DMS53 (cell line): ENCODE data around the gene STOML1.
"Not testable (repeated sequence)": the region's sequence is repeated elsewhere in the genome, so short reads cannot be mapped to it uniquely, and the experiment has no call there.

ENCODE experiments used
- DNase-seq: peaks from one replicate; lab custom pipeline; 2025; lab: John Stamatoyannopoulos, UW

The STOML1 gene

GRCh38 chr15:73987250-73987649 lies 4.8 kb downstream of the STOML1 start:
- DNase-seq = peak; percentile 12

- DNase-seq = no peak
Observed at GRCh38 chr15:73986776-73987056, 5.4 kb downstream of the STOML1 start.

GRCh38 chr15:73986055-73986775 lies 5.9 kb downstream of the STOML1 start:
- DNase-seq = no peak

- DNase-seq = no peak
Observed at GRCh38 chr15:73985101-73985873, 6.8 kb downstream of the STOML1 start.

- no peak for DNase-seq
Observed at GRCh38 chr15:73984208-73984979, 7.7 kb downstream of the STOML1 start.

GRCh38 chr15:73983773-73984172 lies 8.3 kb downstream of the STOML1 start:
- no peak for DNase-seq

GRCh38 chr15:73983211-73983727 lies 8.8 kb downstream of the STOML1 start:
- DNase-seq = no peak

GRCh38 chr15:73982222-73982962 lies 9.7 kb downstream of the STOML1 start:
- no peak for DNase-seq

GRCh38 chr15:73981761-73982221 lies 10.3 kb downstream of the STOML1 start:
- no peak for DNase-seq

- DNase-seq = no peak
Observed at GRCh38 chr15:73979636-73980035, 12.5 kb downstream of the STOML1 start.

- no peak for DNase-seq
Observed at GRCh38 chr15:73978896-73979295, 13.2 kb downstream of the STOML1 start.

- not testable (repeated sequence) for DNase-seq
Observed at GRCh38 chr15:73975440-73976125, 16.5 kb downstream of the STOML1 start.

GRCh38 chr15:73973683-73974200 lies 18.4 kb downstream of the STOML1 start:
- not testable (repeated sequence) for DNase-seq

GRCh38 chr15:73972984-73973682 lies 19.0 kb downstream of the STOML1 start:
- DNase-seq = peak; percentile 89

- no peak for DNase-seq
Observed at GRCh38 chr15:73969151-73969759, 22.8 kb downstream of the STOML1 start.

- no peak for DNase-seq
Observed at GRCh38 chr15:73968461-73968860, 23.6 kb downstream of the STOML1 start.

- peak; percentile 18 for DNase-seq
Observed at GRCh38 chr15:73965758-73966113, 26.4 kb downstream of the STOML1 start.

GRCh38 chr15:73965094-73965757 lies 26.9 kb downstream of the STOML1 start:
- no peak for DNase-seq

GRCh38 chr15:73964736-73965093 lies 27.4 kb downstream of the STOML1 start:
- DNase-seq = peak; percentile 81
